Prostate gland (tissue), 2 donors: ENCODE measurements around the gene BBS9.

ENCODE experiments used
- POLR2A ChIP-seq: fragments of 450-650 bp; IDR thresholded peaks from one replicate; pipeline ENCODE4 v1.6.1; 2016; ENCODE audit warnings: antibody characterized with exemption, mild to moderate bottlenecking
- POLR2AphosphoS5 ChIP-seq: sonication (generic); formaldehyde crosslinking; IDR thresholded peaks from one replicate; pipeline ENCODE4 v1.6.1; 2017; ENCODE audit warnings: antibody characterized with exemption
- TF ChIP-seq, protein P1 (sequence below), 4 experiments: fragments of 200-600 bp in 2 of 4; fragments of 450-650 bp in 2 of 4; sonication (generic) in 2 of 4; IDR thresholded peaks; 1 replicate in 3 of 4; 2 replicates in 1 of 4; pipeline ENCODE4 v1.5.1; 2016 to 2019; ENCODE audit warnings: antibody characterized with exemption in 4 of 4, mild to moderate bottlenecking in 2 of 4, moderate library complexity in 2 of 4

DNA sequence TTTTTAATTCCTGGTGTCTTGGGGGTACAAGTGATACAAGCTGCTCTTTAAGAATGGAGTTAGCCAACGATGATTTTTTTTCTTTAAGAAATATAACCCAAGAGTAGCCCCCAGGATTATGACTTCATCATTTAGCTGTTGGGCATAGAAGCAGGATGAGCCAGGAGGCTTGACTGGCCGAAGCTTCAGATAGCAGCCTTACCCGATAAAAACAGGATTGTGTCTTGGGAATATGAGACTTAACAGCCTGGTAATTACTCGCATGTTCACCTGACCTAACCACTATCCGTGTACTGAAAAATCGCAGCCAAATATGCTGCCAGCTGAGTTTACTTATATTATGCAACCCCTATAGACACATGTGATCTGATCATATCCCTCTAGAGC is 430.0 kb downstream of the BBS9 start:
- TF ChIP-seq, protein P1, sequence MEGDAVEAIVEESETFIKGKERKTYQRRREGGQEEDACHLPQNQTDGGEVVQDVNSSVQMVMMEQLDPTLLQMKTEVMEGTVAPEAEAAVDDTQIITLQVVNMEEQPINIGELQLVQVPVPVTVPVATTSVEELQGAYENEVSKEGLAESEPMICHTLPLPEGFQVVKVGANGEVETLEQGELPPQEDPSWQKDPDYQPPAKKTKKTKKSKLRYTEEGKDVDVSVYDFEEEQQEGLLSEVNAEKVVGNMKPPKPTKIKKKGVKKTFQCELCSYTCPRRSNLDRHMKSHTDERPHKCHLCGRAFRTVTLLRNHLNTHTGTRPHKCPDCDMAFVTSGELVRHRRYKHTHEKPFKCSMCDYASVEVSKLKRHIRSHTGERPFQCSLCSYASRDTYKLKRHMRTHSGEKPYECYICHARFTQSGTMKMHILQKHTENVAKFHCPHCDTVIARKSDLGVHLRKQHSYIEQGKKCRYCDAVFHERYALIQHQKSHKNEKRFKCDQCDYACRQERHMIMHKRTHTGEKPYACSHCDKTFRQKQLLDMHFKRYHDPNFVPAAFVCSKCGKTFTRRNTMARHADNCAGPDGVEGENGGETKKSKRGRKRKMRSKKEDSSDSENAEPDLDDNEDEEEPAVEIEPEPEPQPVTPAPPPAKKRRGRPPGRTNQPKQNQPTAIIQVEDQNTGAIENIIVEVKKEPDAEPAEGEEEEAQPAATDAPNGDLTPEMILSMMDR (IDR thresholded peaks at IDR 0.05) = no peak
- TF ChIP-seq POLR2AphosphoS5 (no peak), POLR2A (no peak)
